HCT116 (cell line): ENCODE data around the gene FABP3. TPM values are rescaled to one million over a fixed set of nuclear protein-coding genes. Genes with fewer than 3 reads are reported as not detected.
"Not testable (repeated sequence)": the region's sequence is repeated elsewhere in the genome, so short reads cannot be mapped to it uniquely, and the experiment has no call there.

Source experiments
- ATAC-seq: fragments of 200-7000 bp; cut with Tn5 transposase; 2 replicates; pipeline ENCODE4 v1.9.1; 2020; ENCODE audit warnings: mild to moderate bottlenecking, moderate library complexity
- BruUV-seq: library from RNA; stranded (reverse); fragments of 400-500 nt; replicated peaks from 2 replicates; lab custom pipeline; 2021; lab: Mats Ljungman, UMichigan
- CTCF ChIA-PET: fragments of 300-600 bp; sonication (Branson Sonifier 250); formaldehyde crosslinking; loops from one replicate; lab custom pipeline; 2021; ENCODE audit warnings: antibody characterized with exemption; lab: Charles Lee
- POLR2A ChIA-PET: fragments of 300-600, 350-600 bp; sonication (Branson Sonifier 250); formaldehyde crosslinking; loops from one replicate; lab custom pipeline; 2021; ENCODE audit warnings: antibody characterized with exemption; lab: Charles Lee
- RAD21 ChIA-PET, 2 experiments: fragments of 300-600 bp; sonication (Branson Sonifier 250); formaldehyde crosslinking; loops; one replicate each; lab custom pipeline; 2023; ENCODE audit warnings: low total read pairs in 2 of 2; ENCODE audit not compliant: uncharacterized antibody in 2 of 2, unreplicated experiment in 2 of 2, low non-redundant PET in 1 of 2; lab: Charles Lee
- DNase-seq: peaks from one replicate; pipeline ENCODE4 v3.0.0-alpha.2; 2010; ENCODE audit warnings: low read depth, low spot score
- H2AFZ ChIP-seq: fragments of 200-600 bp; shearing (Covaris generic), sonication (generic); 2 replicates; pipeline ENCODE4 v1.6.1; 2017; ENCODE audit warnings: low read depth, mixed run types, mixed read lengths, antibody characterized with exemption, low read length; ENCODE audit not compliant: poor library complexity, severe bottlenecking
- H3K27ac ChIP-seq: 2 replicates; pipeline ENCODE4 v1.5.1; 2012; ENCODE audit warnings: low read depth, low read length
- H3K27me3 ChIP-seq: fragments of 200-600 bp; sonication (generic); 2 replicates; pipeline ENCODE4 v1.6.1; 2016; ENCODE audit warnings: mixed run types, low read length, mixed read lengths; ENCODE audit not compliant: insufficient read depth
- H3K36me3 ChIP-seq, 2 experiments: fragments of 200-500 bp in 1 of 2; fragments of 200-600 bp in 1 of 2; sonication (Bioruptor generic) in 1 of 2; sonication (generic) in 1 of 2; 2 replicates each; pipeline versions ENCODE4 v1.5.1 to v1.6.1; 2014 to 2016; ENCODE audit warnings: low read length in 2 of 2, inconsistent platforms in 1 of 2, mixed read lengths in 1 of 2, mixed run types in 1 of 2; ENCODE audit not compliant: insufficient read depth in 2 of 2, control insufficient read depth in 1 of 2
- H3K4me1 ChIP-seq, 2 experiments: fragments of 200-600 bp in 1 of 2; sonication (generic) in 1 of 2; 2 replicates each; pipeline versions ENCODE4 v1.5.1 to v1.6.1; 2012 to 2017; ENCODE audit warnings: low read length in 2 of 2, inconsistent platforms in 1 of 2, mild to moderate bottlenecking in 1 of 2, mixed read lengths in 1 of 2, mixed run types in 1 of 2, moderate library complexity in 1 of 2; ENCODE audit not compliant: insufficient read depth in 2 of 2, control insufficient read depth in 1 of 2
- H3K4me2 ChIP-seq: fragments of 200-600 bp; sonication (generic); 2 replicates; pipeline ENCODE4 v1.6.1; 2017; ENCODE audit warnings: mixed run types, low read length, mixed read lengths
- H3K4me3 ChIP-seq, 2 experiments: fragments of 200-600 bp in 1 of 2; sonication (generic) in 1 of 2; replicated peaks in 1 of 2; 2 replicates each; pipeline ENCODE4 v1.5.1; 2011 to 2016; ENCODE audit warnings: low read length in 2 of 2, control low read depth in 1 of 2, low read depth in 1 of 2, mild to moderate bottlenecking in 1 of 2, mixed read lengths in 1 of 2, mixed run types in 1 of 2
- H3K79me2 ChIP-seq: fragments of 200-600 bp; sonication (generic); 2 replicates; pipeline ENCODE4 v1.6.1; 2017; ENCODE audit warnings: mild to moderate bottlenecking, mixed run types, low read length, moderate library complexity, mixed read lengths; ENCODE audit not compliant: insufficient read depth
- H3K9ac ChIP-seq: fragments of 200-600 bp; sonication (generic); 2 replicates; pipeline ENCODE4 v1.6.1; 2016; ENCODE audit warnings: low read length, mixed read lengths
- H3K9me2 ChIP-seq: fragments of 200-600 bp; sonication (generic), shearing (Covaris generic); 2 replicates; pipeline ENCODE4 v1.6.1; 2017; ENCODE audit warnings: mixed run types, mild to moderate bottlenecking, moderate library complexity; ENCODE audit not compliant: insufficient read depth
- H3K9me3 ChIP-seq, 2 experiments: fragments of 200-500 bp in 1 of 2; fragments of 200-600 bp in 1 of 2; sonication (Bioruptor generic) in 1 of 2; sonication (generic) in 1 of 2; 2 replicates each; pipeline ENCODE4 v1.6.1; 2014 to 2017; ENCODE audit warnings: low read length in 2 of 2, mixed read lengths in 2 of 2, inconsistent platforms in 1 of 2, low read depth in 1 of 2, mild to moderate bottlenecking in 1 of 2, mixed run types in 1 of 2, moderate library complexity in 1 of 2; ENCODE audit not compliant: control insufficient read depth in 1 of 2, insufficient read depth in 1 of 2
- H4K20me1 ChIP-seq: fragments of 200-600 bp; sonication (generic), shearing (Covaris generic); 2 replicates; pipeline ENCODE4 v1.6.1; 2017; ENCODE audit warnings: mixed run types, mild to moderate bottlenecking, moderate library complexity; ENCODE audit not compliant: insufficient read depth
- FOSL1 ChIP-seq: IDR thresholded peaks from 2 replicates; pipeline ENCODE4 v1.6.1; 2012; ENCODE audit warnings: low read depth
- MAX ChIP-seq: IDR thresholded peaks from 2 replicates; pipeline ENCODE4 v1.6.1; 2012
- POLR2AphosphoS5 ChIP-seq: IDR thresholded peaks from 2 replicates; pipeline ENCODE4 v1.6.1; 2011; ENCODE audit warnings: mild to moderate bottlenecking, low read depth, low read length, moderate library complexity
- REST ChIP-seq: IDR thresholded peaks from 2 replicates; pipeline ENCODE4 v1.6.1; 2012; ENCODE audit warnings: low read depth
- SIN3A ChIP-seq: IDR thresholded peaks from 2 replicates; pipeline ENCODE4 v1.6.1; 2012; ENCODE audit warnings: low read depth
- TCF7L2 ChIP-seq: IDR thresholded peaks from 2 replicates; pipeline ENCODE4 v1.7.0; 2011; ENCODE audit warnings: borderline replicate concordance, inconsistent platforms; ENCODE audit not compliant: insufficient read depth, insufficient read length; ENCODE audit errors: extremely low read depth
- intact Hi-C: fragments of 100-400 bp; cut with micrococcal nuclease; formaldehyde crosslinking; loops from 2 replicates; pipeline ENCODE4 v1.10.0; 2022
- total RNA-seq: library from RNA; stranded (reverse); gene quantifications from one replicate; pipeline ENCODE4 v1.2.1, GENCODE V29; 2021; ENCODE audit not compliant: unreplicated experiment

Gene FABP3
- total RNA-seq, 1 experiment from 2014 or later, result not detected

- CTCF ChIA-PET, H3K79me2 ChIP-seq, ATAC-seq, H3K36me3 ChIP-seq, H3K4me3 ChIP-seq, H3K9me2 ChIP-seq, POLR2A ChIA-PET, H3K9ac ChIP-seq, BruUV-seq, H3K27me3 ChIP-seq, DNase-seq, H3K9me3 ChIP-seq, H3K27ac ChIP-seq, intact Hi-C loops, H3K4me2 ChIP-seq, H2AFZ ChIP-seq, H4K20me1 ChIP-seq, RAD21 ChIA-PET: not testable (repeated sequence)
- peaks cover 0 to 21% of the 10 kb centered on the region in 2 experiments; a peak in 2 of 4 replicates for H3K4me1 ChIP-seq
These were observed 13.8 kb upstream of the FABP3 start for GRCh38 chr1:31386576-31387243.

GRCh38 chr1:31383967-31384366, 11.1 kb upstream of the FABP3 start:
- Histone ChIP-seq H3K79me2 (no peaks in the 10 kb centered on the region), H2AFZ (no peak overlapping the region), H3K27me3 (no peaks in the 10 kb centered on the region), H3K4me1 (peaks cover 0 to 23% of the 10 kb centered on the region in 2 experiments; a peak in 2 of 4 replicates), H3K9ac (no peak overlapping the region), H3K9me2 (no peaks in the 10 kb centered on the region), H3K4me3 (no peak overlapping the region), H3K4me2 (no peak overlapping the region), H3K9me3 (no peaks in the 10 kb centered on the region), H3K36me3 (no peaks in the 10 kb centered on the region), H3K27ac (no peak overlapping the region), H4K20me1 (no peaks in the 10 kb centered on the region)
- ChIA-PET POLR2A (no interaction called here), CTCF (interaction anchor here (0.7 to 2.6 kb wide), 3 partner anchors 10 to 38 kb away, joined by 3 to 9 read pairs (median 4); no protein-coding TSS in a partner anchor), RAD21 (interaction anchor here in 1 of 2 experiments (0.6 kb wide), 1 partner anchor 1149 kb away, joined by 3 read pairs; no protein-coding TSS in a partner anchor)
- intact Hi-C loops, result no loop called here
- DNase-seq, result no peak
- TF ChIP-seq SIN3A, result no peak
- TF ChIP-seq TCF7L2, result no peak
- no peak for TF ChIP-seq POLR2AphosphoS5
- no peak for TF ChIP-seq FOSL1
- no peak for TF ChIP-seq MAX
- TF ChIP-seq REST, result no peak
- no TSS peak for BruUV-seq
- ATAC-seq, result no peak
